GM19328 (cell line): Measurements from ENCODE around the gene CEP350.
A peak's percentile ranks its signal among the peaks of the same experiment; 100 is the strongest.
"Not testable (repeated sequence)": the region's sequence is repeated elsewhere in the genome, so short reads cannot be mapped to it uniquely, and the experiment has no call there.

ENCODE experiments used
- ATAC-seq: cut with Tn5 transposase; IDR thresholded peaks from one replicate; pipeline ENCODE4 v1.9.1; 2021; ENCODE audit warnings: mild to moderate bottlenecking, moderate library complexity; ENCODE audit not compliant: unreplicated experiment

CEP350 gene

GRCh38 chr1:179941454-179941853 is 13.2 kb upstream of the CEP350 start:
- no peak for ATAC-seq

DNA sequence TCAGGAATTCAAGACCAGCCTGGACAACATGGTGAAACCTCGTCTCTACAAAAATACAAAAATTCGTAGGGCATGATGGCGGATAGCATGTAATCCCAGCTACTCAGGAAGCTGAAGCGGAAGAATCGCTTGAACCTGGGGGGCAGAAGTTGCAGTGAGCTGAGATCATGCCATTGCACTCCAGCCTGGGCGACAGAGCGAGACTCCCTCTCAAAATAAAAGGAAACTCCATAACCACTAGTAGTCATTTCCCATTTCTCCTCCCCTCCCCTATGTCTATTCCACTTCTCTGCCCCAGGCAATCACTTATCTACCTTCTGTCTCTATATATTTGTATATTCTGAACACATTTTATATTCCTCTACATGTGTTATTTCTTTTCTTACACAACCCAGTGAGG is 4.0 kb upstream of the CEP350 start:
- no peak for ATAC-seq

GRCh38 chr1:179951383-179952144 is 3.0 kb upstream of the CEP350 start:
- ATAC-seq: no peak

DNA sequence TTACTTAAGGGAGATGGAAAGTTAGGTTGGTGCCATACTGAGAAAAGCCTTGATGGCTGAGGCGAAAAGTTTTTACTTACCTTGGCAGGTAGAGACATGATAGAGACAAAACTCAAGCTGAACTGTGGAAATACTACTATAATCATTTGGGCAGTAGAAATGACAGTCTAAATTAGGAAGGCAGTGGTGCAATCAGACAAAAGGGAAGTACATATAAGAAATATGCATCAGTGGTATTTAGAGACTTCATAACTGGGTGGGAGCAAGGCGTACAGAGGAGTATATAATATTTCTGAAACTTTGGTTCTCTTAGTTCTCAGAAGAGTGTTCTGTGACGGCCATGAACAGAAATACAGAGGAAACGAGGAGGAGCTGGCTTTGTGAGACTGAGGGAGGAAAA is 2.4 kb upstream of the CEP350 start:
- ATAC-seq: no peak

DNA sequence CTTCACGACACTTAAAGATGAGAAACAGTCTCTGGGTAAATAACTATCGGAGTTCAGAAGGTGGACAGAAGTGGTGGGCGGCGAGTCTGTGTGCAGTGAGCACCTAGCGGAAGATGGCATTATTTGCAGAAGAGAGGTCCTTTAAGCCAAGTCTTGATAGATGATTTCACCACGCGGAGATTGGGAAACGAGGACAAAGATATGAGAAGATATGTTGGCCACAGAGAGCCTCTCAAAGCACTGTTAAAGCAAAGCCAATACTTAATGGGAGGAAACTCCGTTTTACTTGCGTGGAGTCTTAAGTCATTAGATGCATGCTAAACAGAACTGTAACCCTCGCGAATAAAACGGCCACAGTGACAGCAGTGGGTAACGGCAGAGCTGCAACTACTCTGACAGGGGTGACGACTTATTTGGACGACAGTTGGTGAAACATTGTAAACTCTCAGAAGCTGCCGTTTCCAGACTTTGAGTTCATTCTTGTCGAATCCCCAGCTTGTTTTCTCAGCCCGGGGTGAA is 577 bp upstream of the CEP350 start:
- peak; percentile 13 for ATAC-seq

DNA sequence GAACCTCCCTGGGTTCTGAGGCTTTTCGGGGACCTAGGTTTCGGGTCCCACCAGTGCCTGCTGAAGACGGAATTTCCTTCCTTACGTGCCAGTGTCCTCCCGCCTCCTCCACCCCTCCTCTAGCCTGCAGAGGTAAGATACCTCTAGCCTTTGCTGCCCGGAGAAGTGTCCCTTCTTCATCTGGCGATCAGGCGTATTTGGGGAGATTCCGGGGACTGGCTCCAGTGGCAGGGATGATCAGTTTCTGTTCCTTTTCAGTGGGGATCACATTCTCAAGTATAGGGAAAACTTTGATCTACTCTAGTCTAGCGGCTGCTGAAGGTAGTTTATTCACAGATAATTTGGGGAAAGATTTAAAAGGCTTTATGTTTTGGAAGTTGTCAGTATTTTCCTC is 674 bp downstream of the CEP350 start:
- ATAC-seq: no peak

DNA sequence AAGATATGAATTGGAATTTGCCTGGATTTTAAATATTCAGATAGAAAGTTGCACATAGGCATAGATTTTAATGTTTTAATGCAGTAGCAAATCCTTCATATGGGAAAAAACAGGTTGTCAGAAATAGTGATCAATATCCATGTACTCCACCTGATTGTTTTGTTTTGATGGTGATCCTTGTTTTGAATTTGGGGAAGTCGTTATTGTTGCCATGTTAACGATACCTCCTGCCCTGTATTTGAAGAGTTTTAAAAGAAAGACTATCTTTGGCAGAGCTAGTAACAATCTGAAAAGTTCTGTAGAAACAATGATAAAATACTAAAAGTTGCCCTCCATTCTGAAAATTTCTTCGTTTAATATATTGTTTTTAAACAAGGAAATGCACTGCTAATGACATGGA is 1.1 kb downstream of the CEP350 start:
- ATAC-seq: no peak

- no peak for ATAC-seq
Observed at GRCh38 chr1:179958359-179958758, 3.7 kb downstream of the CEP350 start.

DNA sequence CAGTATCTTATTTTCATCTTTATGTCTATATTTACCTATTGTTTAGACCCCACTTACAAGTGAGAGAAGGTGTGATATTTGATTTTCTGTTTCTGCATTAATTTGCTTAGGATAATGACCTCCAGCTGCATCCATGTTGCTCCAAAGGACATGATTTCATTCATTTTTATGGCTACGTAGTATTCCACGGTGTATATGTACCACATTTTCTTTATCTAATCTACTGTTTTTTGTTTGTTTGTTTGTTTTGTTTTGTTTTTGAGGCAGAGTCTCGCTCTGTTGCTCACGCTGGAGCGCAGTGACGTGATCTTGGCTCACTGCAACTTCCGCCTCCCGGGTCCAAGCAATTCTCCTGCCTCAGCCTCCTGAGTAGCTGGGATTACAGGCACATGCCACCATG is 7.6 kb downstream of the CEP350 start:
- ATAC-seq: not testable (repeated sequence)

DNA sequence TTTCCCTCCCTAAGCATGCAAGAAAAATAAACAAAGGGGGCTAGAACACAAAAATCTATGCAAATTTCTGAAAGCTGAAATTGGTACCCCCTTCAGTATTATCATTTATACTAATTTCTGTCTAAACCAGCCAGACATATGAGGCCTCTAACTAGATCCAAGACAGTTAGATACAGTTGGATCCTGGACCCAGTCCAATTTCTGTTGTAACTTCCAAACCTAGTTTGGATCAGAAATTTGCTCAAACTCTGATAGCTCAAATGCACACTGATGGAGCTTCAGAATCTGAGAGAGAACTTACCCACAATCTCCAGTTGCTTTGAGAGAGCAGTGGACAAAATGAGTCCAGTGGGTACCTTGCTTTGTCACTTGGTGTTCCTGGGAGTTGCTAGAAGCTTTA is 11.9 kb downstream of the CEP350 start:
- no peak for ATAC-seq

DNA sequence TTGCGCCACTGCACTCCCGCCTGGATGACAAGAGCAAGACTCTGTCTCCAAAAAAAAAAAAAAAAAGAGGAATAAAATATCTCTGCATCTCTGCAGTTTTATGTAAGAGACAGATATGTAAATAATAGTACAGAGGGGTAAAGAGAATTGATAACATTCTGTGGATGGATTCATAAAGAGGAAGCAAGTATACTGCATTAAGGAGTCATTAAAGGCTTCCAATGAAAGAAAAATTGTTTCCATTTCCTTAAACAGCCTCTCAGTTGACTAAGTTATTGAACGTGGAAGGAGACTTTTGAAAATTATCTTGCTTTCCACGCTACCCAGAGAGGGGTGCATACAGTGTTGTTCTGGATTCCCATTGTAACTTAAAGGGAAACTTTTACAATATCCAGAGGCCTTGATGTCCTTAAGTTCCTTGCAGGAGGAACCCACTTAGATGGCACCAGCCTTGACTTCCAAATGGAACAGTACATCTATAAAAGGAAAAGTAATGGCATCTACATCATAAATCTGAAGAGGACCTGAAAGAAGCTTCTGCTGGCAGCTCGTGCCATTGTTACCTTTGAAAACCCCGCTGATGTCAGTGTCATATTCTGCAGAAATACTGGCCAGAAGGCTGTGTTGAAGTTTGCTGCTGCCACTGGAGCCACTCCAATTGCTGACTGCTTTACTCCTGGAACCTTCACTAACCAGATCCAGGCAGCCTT is 13.8 kb downstream of the CEP350 start:
- no peak for ATAC-seq

DNA sequence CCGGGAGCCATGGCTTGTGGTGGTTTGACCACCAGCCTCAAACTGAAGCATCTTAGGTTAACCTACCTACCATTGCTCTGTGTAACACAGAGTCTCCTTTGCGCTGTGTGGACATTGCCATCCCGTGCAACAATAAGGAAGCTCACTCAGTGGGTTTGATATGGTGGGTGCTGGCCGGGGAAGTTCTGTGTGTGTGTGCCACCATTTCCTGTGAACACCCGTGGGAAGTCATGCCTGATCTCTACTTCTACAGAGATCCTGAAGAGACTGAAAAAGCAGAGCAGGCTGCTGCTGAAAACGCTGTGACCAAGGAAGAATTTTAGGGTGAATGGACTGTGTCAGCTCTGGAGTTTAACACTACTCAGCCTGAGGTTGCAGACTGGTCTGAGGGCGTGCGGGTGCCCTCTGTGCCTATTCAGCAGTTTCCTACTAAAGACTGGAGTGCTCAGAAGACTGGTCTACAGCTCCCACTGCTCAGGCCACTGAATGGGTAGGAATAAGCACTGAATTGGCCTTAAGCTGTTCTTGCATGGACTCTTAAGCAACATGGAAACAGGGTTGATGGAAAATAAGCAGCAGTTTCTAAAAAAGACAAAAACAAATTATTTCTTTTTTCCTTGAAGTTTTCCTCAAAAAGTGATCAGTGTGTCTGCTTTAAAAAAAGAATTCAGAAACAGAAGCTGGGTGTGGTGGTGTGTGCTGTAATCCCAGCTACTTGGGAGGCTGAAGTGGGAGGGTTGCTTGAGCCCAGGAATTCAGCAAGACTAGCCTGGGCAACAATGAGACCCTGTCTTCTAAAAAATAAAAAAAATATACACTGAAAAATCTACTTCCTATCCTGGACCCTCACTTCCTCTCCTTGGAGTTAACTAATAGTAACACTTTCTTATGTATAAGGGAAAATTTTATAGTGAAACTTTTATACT is 14.6 kb downstream of the CEP350 start:
- ATAC-seq: no peak

DNA sequence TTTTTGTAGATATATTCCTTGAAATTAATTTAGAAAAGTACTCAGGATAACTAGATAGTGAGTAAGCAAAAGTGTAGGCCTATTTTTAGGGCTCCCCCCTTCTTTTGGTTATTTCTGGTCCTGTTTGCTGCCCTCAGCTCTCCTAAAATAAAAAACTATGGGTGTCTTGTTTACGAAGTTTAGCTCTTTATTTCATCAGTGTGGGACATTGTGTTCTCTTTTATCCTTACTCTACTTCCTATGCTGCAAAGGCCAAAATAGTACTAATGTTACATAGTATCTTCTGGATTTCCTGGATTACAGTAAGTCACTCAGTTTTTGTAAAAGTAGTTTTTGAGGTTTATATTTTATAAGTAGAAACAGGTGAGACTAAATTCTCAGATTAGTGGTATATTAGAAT is 15.4 kb downstream of the CEP350 start:
- no peak for ATAC-seq

DNA sequence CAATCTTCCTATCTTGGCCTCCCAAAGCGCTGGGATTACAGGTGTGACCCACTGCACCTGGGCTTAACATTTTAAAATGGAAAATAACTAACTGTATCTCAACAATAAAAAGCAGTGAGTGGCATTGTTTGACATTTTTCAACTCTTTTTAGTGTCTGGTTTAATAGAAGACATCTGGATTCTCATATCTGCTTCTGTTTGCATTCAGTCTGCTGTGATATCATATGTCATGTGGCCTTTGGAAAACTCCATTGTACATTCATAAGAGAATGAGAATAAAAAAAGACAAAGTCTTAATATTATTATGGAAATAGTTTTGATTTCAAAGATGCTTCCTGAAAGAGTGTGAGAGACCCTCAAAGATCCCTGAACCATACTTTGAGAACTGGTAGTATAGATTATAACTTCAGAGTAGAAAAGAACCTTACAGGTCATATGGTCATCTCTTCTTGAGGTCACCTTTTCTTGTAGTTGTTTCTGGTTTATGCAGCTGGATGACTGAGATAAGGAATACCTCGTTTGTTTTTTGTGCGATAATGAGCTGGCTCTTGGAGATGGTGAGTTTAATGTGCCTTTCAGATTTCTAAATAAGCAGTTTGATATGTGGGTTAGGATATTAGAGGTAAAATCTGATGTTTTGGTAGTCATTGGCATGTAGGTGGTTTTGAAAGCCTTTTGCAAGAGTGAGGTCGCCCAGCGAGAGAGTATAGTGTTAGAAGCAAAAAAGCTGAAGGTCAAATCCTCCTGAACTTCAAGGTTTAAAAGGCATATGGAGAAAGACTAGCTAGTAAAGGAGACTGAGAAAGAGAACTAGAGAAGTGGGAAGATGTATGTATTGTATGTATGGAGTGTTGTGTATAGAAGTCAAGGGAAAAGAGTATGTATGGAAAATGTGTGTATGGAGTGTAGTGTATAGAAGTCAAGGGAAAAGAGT is 17.2 kb downstream of the CEP350 start:
- ATAC-seq: no peak

- ATAC-seq: no peak
Observed at GRCh38 chr1:179973198-179974110, 18.8 kb downstream of the CEP350 start.

- ATAC-seq: no peak
Observed at GRCh38 chr1:179976970-179977651, 22.5 kb downstream of the CEP350 start.

DNA sequence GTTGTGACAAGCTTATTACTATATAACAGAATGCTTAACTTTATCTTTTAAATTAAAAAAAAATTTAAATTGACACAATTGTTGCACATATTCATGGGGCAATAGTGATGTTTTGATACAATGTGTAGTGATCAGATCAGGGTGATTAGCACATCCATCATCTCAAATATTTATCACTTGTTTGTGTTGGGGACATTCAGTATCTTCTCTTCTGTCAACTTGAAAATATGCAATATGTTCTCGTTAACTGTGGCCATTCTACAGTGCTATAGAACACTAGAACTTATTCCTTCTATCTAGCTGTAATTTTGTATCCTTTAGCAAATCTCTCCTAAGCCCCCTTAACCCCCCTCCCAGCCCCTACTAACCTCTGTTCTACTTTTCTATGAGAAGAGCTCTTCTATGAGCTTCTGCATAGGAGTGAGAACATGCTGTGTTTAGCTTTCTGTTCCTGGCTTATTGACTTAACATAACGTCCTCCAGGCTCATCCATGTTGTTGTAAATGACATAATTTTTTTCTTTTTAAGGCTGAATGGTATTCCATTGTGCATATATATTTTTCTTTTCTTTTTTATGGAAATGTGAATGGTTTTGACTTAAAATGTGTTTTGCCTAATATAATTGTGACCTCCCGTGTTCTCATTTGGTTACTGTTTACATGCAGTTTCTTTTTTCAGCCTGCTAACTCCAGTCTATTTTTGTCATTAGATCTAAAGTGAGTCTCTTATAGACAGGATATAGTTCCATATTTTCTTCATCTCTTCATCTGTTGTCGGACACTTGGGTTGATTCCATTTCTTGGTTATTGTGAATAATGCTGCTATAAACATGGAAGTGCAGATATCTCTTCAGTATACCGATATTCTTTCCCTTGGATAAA is 23.8 kb downstream of the CEP350 start:
- no peak for ATAC-seq

GRCh38 chr1:179984101-179984500 is 29.5 kb downstream of the CEP350 start:
- ATAC-seq: no peak
